IMR-90 (cell line): ENCODE results near the gene KRTAP10-5. TPM values are rescaled to one million over a fixed set of nuclear protein-coding genes. Genes with fewer than 3 reads are reported as not detected.

Experiments
- ATAC-seq: fragments of 200-7000 bp; cut with Tn5 transposase; 2 replicates; pipeline ENCODE4 v1.9.1; 2020; ENCODE audit warnings: low read depth, mild to moderate bottlenecking, moderate library complexity
- BruUV-seq: library from RNA; stranded (reverse); fragments of 400-500 nt; replicated peaks from 2 replicates; lab custom pipeline; 2021; lab: Mats Ljungman, UMichigan
- CTCF ChIA-PET: fragments of 300-600 bp; formaldehyde crosslinking; extraction: SDS; loops from one replicate; lab custom pipeline; 2021; ENCODE audit warnings: antibody characterized with exemption; lab: Yijun Ruan, JAX
- POLR2A ChIA-PET: fragments of 300-600 bp; sonication (Branson Sonifier 250); formaldehyde crosslinking; loops from one replicate; lab custom pipeline; 2022; ENCODE audit warnings: antibody characterized with exemption; ENCODE audit not compliant: unreplicated experiment; lab: Charles Lee
- DNase-seq: peaks from one replicate; pipeline ENCODE4 v3.0.0; 2013
- H2AFZ ChIP-seq: replicated peaks from 2 replicates; pipeline ENCODE3; 2013; ENCODE audit warnings: low read length, mild to moderate bottlenecking; ENCODE audit not compliant: poor library complexity
- H2AK5ac ChIP-seq: 2 replicates; pipeline ENCODE4 v1.6.1; 2013; ENCODE audit warnings: low read depth, low read length, inconsistent platforms
- H2AK9ac ChIP-seq: replicated peaks from 2 replicates; pipeline ENCODE3; 2013; ENCODE audit warnings: mild to moderate bottlenecking, low read depth, low read length, moderate library complexity; ENCODE audit not compliant: poor library complexity
- H2BK120ac ChIP-seq: 2 replicates; pipeline ENCODE4 v1.6.1; 2013; ENCODE audit warnings: low read depth, low read length, inconsistent platforms
- H2BK15ac ChIP-seq: 3 replicates; pipeline ENCODE4 v1.6.1; 2013; ENCODE audit warnings: low read depth, low read length, inconsistent platforms
- H2BK20ac ChIP-seq: 2 replicates; pipeline ENCODE4 v1.6.1; 2013; ENCODE audit warnings: low read depth, mild to moderate bottlenecking, inconsistent platforms, low read length, moderate library complexity
- H2BK5ac ChIP-seq: 2 replicates; pipeline ENCODE4 v1.6.1; 2013; ENCODE audit warnings: mild to moderate bottlenecking, low read depth, low read length, inconsistent platforms; ENCODE audit not compliant: poor library complexity, severe bottlenecking
- H3K14ac ChIP-seq: replicated peaks from 2 replicates; pipeline ENCODE4 v1.6.1; 2013; ENCODE audit warnings: low read depth, low read length, inconsistent platforms
- H3K18ac ChIP-seq: 2 replicates; pipeline ENCODE4 v1.6.1; 2013; ENCODE audit warnings: low read depth, low read length, control low read depth
- H3K23ac ChIP-seq: 2 replicates; pipeline ENCODE4 v1.6.1; 2013; ENCODE audit warnings: low read depth, low read length, inconsistent platforms
- H3K27ac ChIP-seq: 2 replicates; pipeline ENCODE4 v1.5.1; 2013; ENCODE audit warnings: mild to moderate bottlenecking, control low read depth, low read length; ENCODE audit not compliant: insufficient read depth
- H3K27me3 ChIP-seq: 2 replicates; pipeline ENCODE4 v1.6.1; 2013; ENCODE audit warnings: low read length; ENCODE audit not compliant: control insufficient read depth, insufficient read depth
- H3K36me3 ChIP-seq: 2 replicates; pipeline ENCODE4 v1.6.1; 2013; ENCODE audit warnings: low read length, mixed read lengths; ENCODE audit not compliant: control insufficient read depth, insufficient read depth
- H3K4ac ChIP-seq: 2 replicates; pipeline ENCODE4 v1.6.1; 2013; ENCODE audit warnings: low read depth, low read length, inconsistent platforms
- H3K4me1 ChIP-seq: 2 replicates; pipeline ENCODE4 v1.6.1; 2013; ENCODE audit warnings: low read length, mixed read lengths; ENCODE audit not compliant: control insufficient read depth, insufficient read depth
- H3K4me2 ChIP-seq: 2 replicates; pipeline ENCODE4 v1.6.1; 2013; ENCODE audit warnings: low read depth, mild to moderate bottlenecking, control low read depth, low read length, moderate library complexity
- H3K4me3 ChIP-seq: 2 replicates; pipeline ENCODE4 v1.5.1; 2013; ENCODE audit warnings: low read depth, mild to moderate bottlenecking, control low read depth, low read length, moderate library complexity; ENCODE audit not compliant: insufficient read depth
- H3K56ac ChIP-seq: 2 replicates; pipeline ENCODE4 v1.6.1; 2013; ENCODE audit warnings: low read length, inconsistent platforms; ENCODE audit not compliant: insufficient read depth; ENCODE audit errors: extremely low read depth
- H3K79me1 ChIP-seq, 2 experiments: 2 replicates each; pipeline ENCODE4 v1.6.1; 2013; ENCODE audit warnings: low read length in 2 of 2, inconsistent platforms in 1 of 2, low read depth in 1 of 2
- H3K9ac ChIP-seq: 2 replicates; pipeline ENCODE4 v1.6.1; 2013; ENCODE audit warnings: low read depth, low read length, control low read depth
- H3K9me1 ChIP-seq: 2 replicates; pipeline ENCODE4 v1.6.1; 2013; ENCODE audit warnings: low read length, inconsistent platforms; ENCODE audit not compliant: insufficient read depth
- H3K9me3 ChIP-seq: 2 replicates; pipeline ENCODE4 v1.6.1; 2013; ENCODE audit warnings: low read length; ENCODE audit not compliant: control insufficient read depth, insufficient read depth
- H4K20me1 ChIP-seq: 2 replicates; pipeline ENCODE4 v1.6.1; 2013; ENCODE audit warnings: low read length, inconsistent platforms; ENCODE audit not compliant: insufficient read depth
- H4K5ac ChIP-seq: 2 replicates; pipeline ENCODE4 v1.6.1; 2013; ENCODE audit warnings: mild to moderate bottlenecking, low read depth, low read length, control low read depth
- H4K8ac ChIP-seq, 2 experiments: 2 replicates each; pipeline ENCODE4 v1.6.1; 2013; ENCODE audit warnings: low read depth in 2 of 2, low read length in 2 of 2, control low read depth in 1 of 2, inconsistent platforms in 1 of 2
- H4K91ac ChIP-seq: 2 replicates; pipeline ENCODE4 v1.6.1; 2013; ENCODE audit warnings: low read depth, low read length, inconsistent platforms; ENCODE audit not compliant: insufficient read depth
- CEBPB ChIP-seq: IDR thresholded peaks from 2 replicates; pipeline ENCODE4 v1.6.1; 2012; ENCODE audit warnings: low read depth, low read length, improper control_type of control experiment
- MAFK ChIP-seq: IDR thresholded peaks from 2 replicates; pipeline ENCODE4 v1.6.1; 2012; ENCODE audit warnings: low read depth, low read length, improper control_type of control experiment
- MXI1 ChIP-seq: IDR thresholded peaks from 2 replicates; pipeline ENCODE4 v1.6.1; 2012; ENCODE audit warnings: low read depth, mild to moderate bottlenecking, low read length, moderate library complexity, borderline replicate concordance
- NFE2L2 ChIP-seq: fragments of 150-350 bp; IDR thresholded peaks from 2 replicates; pipeline ENCODE4 v1.6.1; 2016; ENCODE audit warnings: low read depth, mild to moderate bottlenecking, low read length
- POLR2A ChIP-seq: IDR thresholded peaks from 2 replicates; pipeline ENCODE4 v1.6.1; 2012; ENCODE audit warnings: mild to moderate bottlenecking, low read depth, low read length
- RCOR1 ChIP-seq: IDR thresholded peaks from 2 replicates; pipeline ENCODE4 v1.6.1; 2012; ENCODE audit warnings: mild to moderate bottlenecking, low read length, improper control_type of control experiment; ENCODE audit not compliant: insufficient replicate concordance
- RFX5 ChIP-seq: IDR thresholded peaks from 2 replicates; pipeline ENCODE4 v1.8.0; 2012; ENCODE audit warnings: low read depth, mild to moderate bottlenecking, low read length, moderate library complexity
- WGBS, 2 experiments: methylation state at CpG; one replicate each; pipeline versions ENCODE4 v1.1.5 to v1.1.7; 2013; ENCODE audit warnings: missing lambda C conversion rate in 2 of 2; ENCODE audit not compliant: insufficient read length in 1 of 2; ENCODE audit errors: extremely low coverage in 2 of 2; 5-methylcytosine and 5-hydroxymethylcytosine counted together
- dilution Hi-C: fragments of 300-500 bp; cut with HindIII; formaldehyde crosslinking; loops from one replicate; pipeline ENCODE4 v1.14.3; 2018; ENCODE audit warnings: low sequenced_read_pairs; ENCODE audit not compliant: unreplicated experiment
- in situ Hi-C: fragments of 300-500 bp; cut with MboI; formaldehyde crosslinking; loops from 3 replicates; pipeline ENCODE4 v1.14.3; 2019; ENCODE audit warnings: low sequenced_read_pairs, inconsistent platforms, mixed read lengths
- intact Hi-C: fragments of 100-400 bp; cut with micrococcal nuclease; formaldehyde crosslinking; loops from 2 replicates; pipeline ENCODE4 v1.10.0; 2022
- polyA plus RNA-seq, 3 experiments: library from polyadenylated mRNA; depleted of rRNA; stranded (reverse); fragments of >200 nt; gene quantifications; 2 replicates each; pipeline ENCODE4 v1.2.3, GENCODE V29; 2012; ENCODE audit warnings: low replicate concordance in 1 of 3
- total RNA-seq: library from RNA; depleted of rRNA; stranded (reverse); fragments of >200 nt; gene quantifications from 2 replicates; pipeline ENCODE4 v1.2.3, GENCODE V29; 2012

KRTAP10-5 gene
- total and polyA plus RNA-seq, 2 of the 4 experiments (the other 2 are of a cell fraction), result not detected

GRCh38 chr21:44557491-44558328 lies 22.7 kb downstream of the KRTAP10-5 start (continued):
- TF ChIP-seq RCOR1, result no peak

GRCh38 chr21:44556879-44557278 lies 23.5 kb downstream of the KRTAP10-5 start:
- dilution Hi-C loops, result no loop called here
- Histone ChIP-seq H3K4ac (no peak overlapping the region), H4K91ac (no peak overlapping the region), H4K8ac (no peak overlapping the region), H4K20me1 (no peaks in the 10 kb centered on the region), H2AK5ac (no peak overlapping the region), H3K9me3 (no peaks in the 10 kb centered on the region), H3K36me3 (no peaks in the 10 kb centered on the region), H2BK5ac (no peak overlapping the region), H3K9ac (no peak overlapping the region), H3K23ac (no peak overlapping the region), H2BK15ac (no peak overlapping the region), H3K14ac (no peak overlapping the region), H4K5ac (no peak overlapping the region), H3K4me3 (no peak overlapping the region), H2BK20ac (no peak overlapping the region), H2AK9ac (no peak overlapping the region), H3K27ac (no peak overlapping the region), H2BK120ac (no peak overlapping the region), H3K4me1 (no peaks in the 10 kb centered on the region), H2AFZ (no peak overlapping the region), H3K27me3 (peaks cover 17% of the 10 kb centered on the region), H3K79me1 (no peaks in the 10 kb centered on the region), H3K9me1 (no peaks in the 10 kb centered on the region), H3K56ac (no peak overlapping the region), H3K4me2 (no peak overlapping the region), H3K18ac (no peak overlapping the region)
- intact Hi-C loops, result no loop called here
- ATAC-seq (no peak), DNase-seq (no peak)
- BruUV-seq, result no TSS peak
- ChIA-PET POLR2A (no interaction called here), CTCF (no interaction called here)
- in situ Hi-C loops, result no loop called here
- TF ChIP-seq MXI1 (no peak), MAFK (no peak), CEBPB (no peak), NFE2L2 (no peak), RFX5 (no peak), POLR2A (no peak)
- 92% methylated on average over 2 of the region's 9 CpGs; no CpG with 5 or more reads in 1 of the 2 experiments for WGBS, 2 experiments
